HAP-1 (cell line): ENCODE data around the gene PPP1R14D.

Source experiments
- DNase-seq, 2 experiments: peaks; one replicate each; pipeline ENCODE4 v3.0.0-alpha.2; 2016 to 2020; ENCODE audit warnings: low spot score in 2 of 2
- H3K27me3 ChIP-seq: fragments of 250-450 bp; sonication (Bioruptor Pico); 2 replicates; pipeline ENCODE4 v1.5.1; 2020; ENCODE audit warnings: low read depth, mild to moderate bottlenecking, moderate library complexity
- H3K36me3 ChIP-seq: fragments of 250-450 bp; sonication (Bioruptor Pico); replicated peaks from 2 replicates; pipeline ENCODE4 v1.5.1; 2020; ENCODE audit warnings: mild to moderate bottlenecking
- H3K4me1 ChIP-seq: fragments of 250-450 bp; sonication (Bioruptor Pico); 2 replicates; pipeline ENCODE4 v1.5.1; 2020; ENCODE audit warnings: mild to moderate bottlenecking
- H3K4me3 ChIP-seq: fragments of 250-450 bp; sonication (Bioruptor Pico); 2 replicates; pipeline ENCODE4 v1.5.1; 2020; ENCODE audit warnings: mild to moderate bottlenecking, moderate library complexity
- H3K9me3 ChIP-seq: fragments of 250-450 bp; sonication (Bioruptor Pico); 2 replicates; pipeline ENCODE4 v1.5.1; 2020; ENCODE audit warnings: mild to moderate bottlenecking, moderate library complexity
- in situ Hi-C: fragments of 300-500 bp; cut with MboI; formaldehyde crosslinking; loops from 3 replicates; pipeline ENCODE4 v1.14.3; 2020; ENCODE audit warnings: low sequenced_read_pairs, inconsistent platforms, mixed read lengths

PPP1R14D gene

DNA sequence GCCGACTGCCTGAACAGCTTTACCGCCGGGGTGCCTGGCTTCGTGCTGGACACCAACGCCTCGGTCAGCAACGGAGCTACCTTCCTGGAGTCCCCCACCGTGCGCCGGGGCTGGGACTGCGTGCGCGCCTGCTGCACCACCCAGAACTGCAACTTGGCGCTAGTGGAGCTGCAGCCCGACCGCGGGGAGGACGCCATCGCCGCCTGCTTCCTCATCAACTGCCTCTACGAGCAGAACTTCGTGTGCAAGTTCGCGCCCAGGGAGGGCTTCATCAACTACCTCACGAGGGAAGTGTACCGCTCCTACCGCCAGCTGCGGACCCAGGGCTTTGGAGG, 16.2 kb upstream of the PPP1R14D start:
- in situ Hi-C loops, result no loop called here
- H3K9me3 ChIP-seq, result no peaks in the 10 kb centered on the region
- H3K27me3 ChIP-seq, result no peaks in the 10 kb centered on the region
- DNase-seq, result peak in 1 of 2 experiments; percentile 61
- H3K36me3 ChIP-seq, result no peaks in the 10 kb centered on the region; the same call in 1 of the 2 replicates
- H3K4me1 ChIP-seq, result peaks cover 11% of the 10 kb centered on the region
- peak overlapping the region; percentile 61 for H3K4me3 ChIP-seq

DNA sequence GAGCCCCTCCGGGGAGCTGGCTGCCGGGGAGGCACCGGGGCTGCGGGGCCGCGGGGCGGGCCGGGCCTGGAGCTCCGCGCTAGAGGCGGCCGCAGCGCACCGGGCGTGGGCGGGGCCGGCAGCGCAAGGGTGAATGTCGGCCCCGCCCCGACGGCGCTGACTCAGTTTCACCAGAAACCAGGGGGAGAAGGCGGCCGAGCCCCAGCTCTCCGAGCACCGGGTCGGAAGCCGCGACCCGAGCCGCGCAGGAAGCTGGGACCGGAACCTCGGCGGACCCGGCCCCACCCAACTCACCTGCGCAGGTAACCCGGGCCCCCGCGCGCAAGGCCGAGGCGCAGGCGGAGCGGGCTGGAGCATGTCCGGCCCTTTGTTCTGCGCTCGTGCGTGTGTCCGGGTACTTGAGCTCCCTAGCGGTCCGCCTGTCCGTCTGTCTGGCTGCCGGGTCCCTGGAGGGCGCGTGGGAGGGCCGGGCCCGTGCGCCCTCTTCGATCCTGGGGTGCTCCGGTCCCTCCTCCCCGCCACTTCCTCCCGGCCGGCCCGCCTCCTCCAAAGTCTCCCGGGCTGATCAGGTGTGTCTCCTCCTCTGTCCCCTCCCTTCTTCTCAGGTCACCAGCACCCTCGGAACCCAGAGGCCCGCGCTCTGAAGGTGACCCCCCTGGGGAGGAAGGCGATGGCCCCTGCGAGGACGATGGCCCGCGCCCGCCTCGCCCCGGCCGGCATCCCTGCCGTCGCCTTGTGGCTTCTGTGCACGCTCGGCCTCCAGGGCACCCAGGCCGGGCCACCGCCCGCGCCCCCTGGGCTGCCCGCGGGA, 15.6 kb upstream of the PPP1R14D start, which contains the start of gene SPINT1:
SPINT1 (plus strand) TSS at position 164 of the 811 bp plus-strand sequence; CDS start at position 671, 507 bp downstream.
- Histone ChIP-seq H3K36me3 (no peaks in the 10 kb centered on the region; the same call in 1 of the 2 replicates), H3K4me1 (peaks cover 11% of the 10 kb centered on the region), H3K4me3 (peak within 1 kb of the TSS; percentile 61), H3K27me3 (no peaks in the 10 kb centered on the region), H3K9me3 (no peaks in the 10 kb centered on the region)
- peak; percentile 30 to 63 for DNase-seq
- in situ Hi-C loops, result no loop called here

DNA sequence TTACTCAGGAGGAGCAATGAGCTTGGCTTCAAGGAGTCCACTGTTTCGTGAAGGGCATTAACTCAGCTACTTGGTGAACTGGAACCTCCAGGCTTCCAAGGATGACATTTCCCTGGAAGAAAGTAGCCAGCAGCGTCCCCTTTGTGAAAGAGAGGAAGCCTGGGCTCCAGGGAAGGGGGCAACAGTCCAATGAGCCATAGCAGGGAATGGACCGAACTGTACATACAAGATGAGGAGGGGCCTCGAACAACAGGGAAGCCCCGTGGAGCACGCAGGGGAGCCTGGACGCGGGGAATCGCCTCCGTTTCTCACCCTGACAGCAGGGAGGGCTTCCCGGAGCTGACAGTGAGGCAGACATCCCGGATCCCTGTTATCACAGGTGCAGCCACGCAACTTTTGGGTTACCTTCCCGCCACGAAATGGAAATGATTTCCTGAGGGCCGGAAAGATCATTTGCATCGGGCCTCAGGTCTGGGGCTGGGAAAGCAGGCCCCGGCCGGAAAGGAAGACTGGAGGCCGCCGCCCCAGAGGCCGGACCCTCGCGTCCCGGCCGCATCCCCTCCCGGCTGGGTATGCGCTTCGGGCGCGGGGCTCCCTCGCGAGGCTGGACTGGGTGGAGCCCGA, 14.9 kb upstream of the PPP1R14D start:
- H3K36me3 ChIP-seq, result no peaks in the 10 kb centered on the region; the same call in 1 of the 2 replicates
- H3K4me3 ChIP-seq, result peak overlapping the region; percentile 61
- H3K9me3 ChIP-seq, result no peaks in the 10 kb centered on the region
- DNase-seq, result no peak
- in situ Hi-C loops, result no loop called here
- H3K4me1 ChIP-seq, result peaks cover 11% of the 10 kb centered on the region
- no peaks in the 10 kb centered on the region for H3K27me3 ChIP-seq

DNA sequence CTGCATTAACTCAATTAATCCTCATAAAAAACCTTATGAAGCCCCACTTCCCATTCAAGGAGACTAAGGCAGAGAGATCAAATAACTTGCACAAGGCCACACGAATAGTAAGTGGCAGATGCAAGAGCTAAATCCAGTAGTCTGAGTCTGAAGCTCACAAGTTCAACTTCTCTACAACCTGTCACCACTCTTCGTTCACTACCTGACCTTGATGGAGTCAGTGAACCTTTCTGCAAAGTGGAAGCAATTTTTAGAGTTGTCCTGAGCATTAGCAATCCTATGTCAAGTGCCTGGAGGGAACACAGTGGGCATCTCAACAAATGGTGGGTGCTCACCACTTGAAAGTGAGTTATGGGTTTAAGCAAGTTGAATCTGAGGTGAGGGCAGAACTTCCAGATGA, 13.2 kb upstream of the PPP1R14D start:
- Histone ChIP-seq H3K9me3 (no peaks in the 10 kb centered on the region), H3K4me1 (peaks cover 5% of the 10 kb centered on the region), H3K4me3 (no peak overlapping the region), H3K27me3 (no peaks in the 10 kb centered on the region), H3K36me3 (no peaks in the 10 kb centered on the region; the same call in 1 of the 2 replicates)
- no peak for DNase-seq
- in situ Hi-C loops, result no loop called here

DNA sequence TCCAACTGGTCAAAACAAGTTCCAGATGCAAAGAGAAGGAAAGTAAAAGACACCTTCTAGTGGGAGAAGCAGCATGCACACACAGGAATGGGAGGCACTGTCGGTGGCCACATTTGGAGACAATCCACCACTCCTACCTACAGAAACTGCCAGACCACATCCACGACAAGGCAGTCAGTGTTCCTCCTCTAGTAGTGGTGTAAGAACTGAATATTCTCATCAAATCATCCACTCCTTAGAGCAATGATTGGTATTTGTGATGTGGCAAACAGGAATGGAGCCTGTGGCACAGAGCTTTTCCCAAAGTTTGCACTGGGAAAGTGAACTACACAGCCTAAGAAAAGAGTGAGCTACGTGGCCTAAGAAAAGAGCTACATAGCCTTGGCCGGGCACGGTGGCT, 10.2 kb upstream of the PPP1R14D start:
- Histone ChIP-seq H3K4me1 (peaks cover 8% of the 10 kb centered on the region), H3K4me3 (no peak overlapping the region), H3K9me3 (no peaks in the 10 kb centered on the region), H3K36me3 (no peaks in the 10 kb centered on the region), H3K27me3 (no peaks in the 10 kb centered on the region)
- in situ Hi-C loops, result no loop called here
- DNase-seq, result no peak

DNA sequence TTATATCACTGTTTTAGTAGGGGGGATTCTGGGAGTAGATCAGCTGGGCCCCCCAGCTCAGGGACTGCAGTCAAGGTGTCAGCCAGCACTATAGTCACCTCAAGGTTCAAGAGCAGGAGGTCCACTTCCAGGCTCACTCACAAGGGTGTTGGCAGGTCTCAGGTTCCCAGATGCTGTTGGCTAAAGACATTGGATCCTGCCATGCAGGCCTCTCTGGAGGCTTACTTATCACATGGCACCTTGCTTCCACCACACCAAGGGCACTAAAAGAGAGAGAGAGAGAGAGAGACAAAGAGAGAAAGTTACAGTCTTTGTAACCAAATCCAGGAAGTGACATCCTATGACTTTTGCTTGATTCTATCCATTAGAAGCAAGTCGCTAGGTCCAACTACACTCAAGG, 7.5 kb upstream of the PPP1R14D start:
- in situ Hi-C loops, result no loop called here
- no peak overlapping the region for H3K4me3 ChIP-seq
- no peaks in the 10 kb centered on the region for H3K36me3 ChIP-seq
- no peaks in the 10 kb centered on the region for H3K27me3 ChIP-seq
- H3K4me1 ChIP-seq, result 0 out of 2 replicates have a peak, but pooled peaks cover 4% of the 10 kb centered on the region
- DNase-seq, result no peak
- H3K9me3 ChIP-seq, result no peaks in the 10 kb centered on the region

DNA sequence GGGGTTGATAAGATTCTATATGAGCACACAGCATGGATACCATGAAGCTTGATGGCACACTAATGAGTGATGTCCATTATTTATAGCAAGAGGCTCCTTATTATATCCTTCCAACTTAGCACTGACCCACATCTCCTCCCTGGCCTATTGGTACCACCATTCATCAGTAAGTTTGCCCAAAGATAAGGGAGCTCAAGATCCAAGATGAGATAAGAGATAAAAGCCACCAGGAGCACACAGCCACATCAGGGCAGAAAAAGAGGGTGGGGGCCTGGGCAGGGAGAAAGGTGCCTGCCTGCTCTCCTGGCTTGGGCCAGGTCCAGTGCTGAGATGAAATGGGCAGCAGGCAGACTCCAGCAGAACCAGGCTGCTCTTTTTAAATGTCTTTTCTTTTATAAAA, 4.4 kb upstream of the PPP1R14D start:
- in situ Hi-C loops, result no loop called here
- Histone ChIP-seq H3K27me3 (no peaks in the 10 kb centered on the region), H3K36me3 (no peaks in the 10 kb centered on the region), H3K4me1 (0 out of 2 replicates have a peak, but pooled peaks cover 4% of the 10 kb centered on the region), H3K9me3 (no peaks in the 10 kb centered on the region), H3K4me3 (no peak overlapping the region)
- no peak for DNase-seq

DNA sequence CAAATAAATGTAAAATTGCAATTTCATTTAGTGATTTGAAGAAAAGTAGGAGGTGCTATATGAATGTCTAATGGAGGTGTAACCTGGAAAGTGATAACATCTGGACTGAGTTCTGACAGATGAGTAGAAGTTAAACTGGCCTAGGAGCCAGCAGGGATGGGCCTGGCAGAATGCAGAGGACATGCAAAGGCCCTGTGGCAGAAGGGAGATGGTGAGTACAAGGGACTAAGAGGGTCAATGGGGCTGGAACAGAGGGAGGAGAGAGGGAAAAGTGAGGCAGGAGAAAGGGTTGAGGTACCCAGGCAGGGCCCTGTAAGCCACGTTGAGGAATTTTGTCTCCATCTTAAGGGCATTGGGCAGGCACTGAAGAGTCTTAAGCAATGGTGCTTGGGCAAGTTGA, 3.4 kb upstream of the PPP1R14D start:
- in situ Hi-C loops, result no loop called here
- DNase-seq, result no peak
- Histone ChIP-seq H3K36me3 (no peaks in the 10 kb centered on the region), H3K9me3 (no peaks in the 10 kb centered on the region), H3K4me1 (0 out of 2 replicates have a peak, but pooled peaks cover 4% of the 10 kb centered on the region), H3K27me3 (no peaks in the 10 kb centered on the region), H3K4me3 (no peak overlapping the region)

DNA sequence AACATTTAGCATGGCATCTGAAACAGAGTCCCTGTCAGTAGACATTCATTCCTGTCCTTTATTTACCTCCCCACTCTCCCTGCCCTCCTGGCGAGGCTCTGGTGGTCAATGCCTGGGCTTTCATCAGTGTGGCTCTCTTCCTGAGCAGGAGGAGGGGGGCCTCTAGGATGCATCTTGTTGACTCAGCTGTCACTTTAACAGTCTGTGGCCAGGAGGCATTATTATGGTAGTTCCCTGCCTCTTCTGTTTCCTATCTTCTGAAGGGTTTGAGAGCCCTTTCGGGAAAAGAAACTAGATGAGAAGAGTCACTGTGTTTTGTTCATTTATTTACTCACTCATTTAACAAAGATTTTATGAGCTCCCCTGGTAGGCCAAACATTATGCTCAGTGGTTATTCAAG, 2.4 kb upstream of the PPP1R14D start:
- Histone ChIP-seq H3K27me3 (no peaks in the 10 kb centered on the region), H3K4me1 (0 out of 2 replicates have a peak, but pooled peaks cover 4% of the 10 kb centered on the region), H3K36me3 (no peaks in the 10 kb centered on the region), H3K9me3 (no peaks in the 10 kb centered on the region), H3K4me3 (no peak overlapping the region)
- in situ Hi-C loops, result no loop called here
- no peak for DNase-seq

DNA sequence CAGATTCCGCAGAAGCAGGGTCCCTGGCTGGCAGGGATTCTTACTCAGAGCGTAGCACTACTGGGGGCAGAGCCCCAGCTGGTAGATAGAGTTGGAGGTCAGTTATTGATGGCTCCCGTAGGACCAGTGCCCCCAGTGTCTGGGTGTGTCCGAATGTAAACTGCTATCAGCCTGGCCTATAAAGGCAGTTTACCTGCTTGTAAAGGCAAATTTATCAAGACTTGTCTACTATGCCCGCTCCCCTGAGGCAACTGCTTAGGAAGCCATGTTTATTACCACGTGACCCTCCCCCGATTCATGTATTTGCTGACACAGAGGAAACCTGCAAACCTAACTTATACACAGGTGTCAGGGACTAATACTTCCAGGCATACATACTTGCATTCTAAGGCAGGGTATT, 607 bp upstream of the PPP1R14D start:
- no peaks in the 10 kb centered on the region for H3K4me1 ChIP-seq
- no peaks in the 10 kb centered on the region for H3K36me3 ChIP-seq
- in situ Hi-C loops, result no loop called here
- DNase-seq, result no peak
- H3K4me3 ChIP-seq, result no peak overlapping the region
- no peaks in the 10 kb centered on the region for H3K9me3 ChIP-seq
- H3K27me3 ChIP-seq, result no peaks in the 10 kb centered on the region

DNA sequence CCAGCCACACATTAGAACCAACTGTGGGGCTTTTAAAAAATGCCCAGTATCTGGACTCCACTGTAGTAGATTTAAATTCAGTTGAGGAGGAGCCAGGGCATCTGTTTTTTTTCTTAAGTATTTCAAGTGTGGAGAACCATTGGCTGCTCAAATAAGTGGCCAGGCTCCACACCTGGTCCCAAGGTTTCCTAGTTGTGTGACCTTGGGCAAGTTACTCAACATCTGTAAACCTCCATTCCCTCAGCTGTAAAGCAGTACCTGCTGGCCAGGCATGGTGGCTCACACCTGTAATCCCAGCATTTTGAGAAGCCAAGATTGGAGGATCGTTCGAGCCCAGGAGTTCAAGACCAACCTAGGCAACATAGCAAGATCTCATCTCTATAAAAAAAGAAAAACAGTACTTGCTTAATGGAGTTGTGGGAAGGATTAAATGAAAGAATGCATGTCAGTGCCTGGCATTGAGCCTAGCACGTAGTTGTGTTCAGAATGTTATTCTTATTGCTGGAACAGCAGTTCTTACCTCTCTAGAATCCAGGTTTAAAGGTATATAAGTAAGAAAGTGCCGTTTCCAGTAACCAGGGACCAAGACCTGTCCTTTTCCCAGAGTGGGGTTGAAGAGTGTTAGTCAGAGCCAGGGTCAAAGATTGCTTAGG, 2.0 kb downstream of the PPP1R14D start:
- H3K36me3 ChIP-seq, result no peaks in the 10 kb centered on the region

DNA sequence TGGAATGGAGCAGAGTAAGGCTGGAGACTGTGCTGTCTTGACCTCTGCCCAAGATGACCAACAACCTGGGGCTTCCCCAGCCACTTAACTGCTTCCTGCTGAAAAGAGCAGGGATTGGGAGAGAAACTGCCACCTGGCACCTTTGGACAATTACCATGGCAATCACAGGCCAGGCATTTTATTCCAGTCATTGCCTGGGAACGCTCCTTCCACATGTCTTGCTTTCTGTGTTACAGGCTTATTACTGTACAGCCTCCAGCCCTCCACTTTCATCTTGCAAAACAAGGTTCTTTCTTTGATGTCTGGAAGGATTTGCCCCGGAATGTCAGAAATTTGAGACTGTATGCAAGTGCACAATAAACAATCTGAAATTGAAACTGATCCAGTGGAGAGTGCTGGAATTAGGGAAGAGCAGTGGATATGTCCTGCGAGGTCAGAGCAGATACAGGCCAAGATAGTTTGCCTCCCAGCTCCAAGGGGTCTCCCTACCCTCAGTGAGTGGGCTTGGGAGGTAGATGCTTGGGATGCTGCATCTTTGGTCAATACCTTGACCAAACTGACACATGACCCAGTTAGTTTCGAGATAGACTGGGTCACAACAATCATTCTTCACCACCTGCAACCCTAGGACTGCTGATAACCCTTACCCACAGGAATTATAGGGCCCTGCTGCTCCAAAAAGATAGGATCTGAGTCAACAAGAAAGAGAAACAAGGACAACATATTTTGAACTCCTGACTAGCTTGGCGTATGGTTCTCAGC, 2.7 kb downstream of the PPP1R14D start:
- Histone ChIP-seq H3K4me3 (no peak overlapping the region), H3K27me3 (no peaks in the 10 kb centered on the region), H3K9me3 (no peaks in the 10 kb centered on the region), H3K36me3 (no peaks in the 10 kb centered on the region), H3K4me1 (no peaks in the 10 kb centered on the region)
- in situ Hi-C loops, result no loop called here
- peak in 1 of 2 experiments; percentile 8 for DNase-seq

More for the DNA sequence above, 2.0 kb downstream of the PPP1R14D start:
- no peak for DNase-seq
- Histone ChIP-seq H3K4me1 (no peaks in the 10 kb centered on the region), H3K4me3 (no peak overlapping the region), H3K9me3 (no peaks in the 10 kb centered on the region), H3K27me3 (no peaks in the 10 kb centered on the region)
- in situ Hi-C loops, result no loop called here

DNA sequence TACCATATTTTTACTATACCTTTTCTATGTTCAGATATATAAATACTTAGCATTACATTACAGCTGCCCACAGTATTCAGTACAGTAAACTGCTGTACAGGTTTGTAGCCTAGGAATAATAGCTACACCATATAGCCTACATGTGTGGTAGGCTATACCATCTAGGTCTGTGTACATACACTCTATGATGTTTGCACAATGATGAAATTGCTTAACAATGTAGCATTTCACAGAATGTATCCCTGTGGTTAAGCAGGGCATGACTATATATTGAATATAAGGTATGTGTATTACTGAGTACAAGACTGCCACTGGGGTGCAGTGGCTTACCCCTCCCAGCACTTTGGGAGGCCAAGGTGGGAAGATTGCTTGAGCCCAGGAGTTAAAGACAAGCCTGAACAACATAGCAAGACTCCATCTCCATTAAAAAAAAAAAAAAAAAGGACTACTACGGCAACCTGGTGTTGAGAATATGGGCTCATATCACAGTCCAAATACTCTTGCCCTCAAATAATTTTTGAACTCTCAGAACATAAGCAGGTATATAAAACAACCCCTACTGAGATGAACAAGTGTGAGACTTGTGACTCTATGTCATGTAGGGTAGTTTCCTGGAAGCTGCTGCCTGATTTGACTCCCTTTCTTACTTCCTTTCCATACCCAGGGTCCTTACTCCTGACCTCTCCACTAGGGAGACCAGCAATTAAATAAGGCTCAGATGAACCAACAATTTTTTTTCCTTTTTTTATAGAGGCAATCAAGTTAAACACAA, 4.8 kb downstream of the PPP1R14D start:
- Histone ChIP-seq H3K27me3 (no peaks in the 10 kb centered on the region), H3K9me3 (no peaks in the 10 kb centered on the region), H3K4me3 (no peak overlapping the region), H3K36me3 (no peaks in the 10 kb centered on the region), H3K4me1 (no peaks in the 10 kb centered on the region)
- in situ Hi-C loops, result no loop called here
- DNase-seq, result no peak
